Dermis blood vessel endothelial cell (primary cell): Measurements from ENCODE around the gene TUBA4A. TPM values are rescaled to one million over a fixed set of nuclear protein-coding genes. Genes with fewer than 3 reads are reported as not detected.
"Not testable (repeated sequence)": the region's sequence is repeated elsewhere in the genome, so short reads cannot be mapped to it uniquely, and the experiment has no call there.

Experiments used
- DNase-seq: peaks from one replicate; pipeline ENCODE4 v3.0.0; 2010
- total RNA-seq: library from RNA; depleted of rRNA; stranded (reverse); fragments of >200 nt; gene quantifications from 2 replicates; pipeline ENCODE4 v1.2.3, GENCODE V29; 2014

TUBA4A gene
- total RNA-seq, 1 donor from 2014 or later: 19.9 TPM

- DNase-seq: no peak
Measured at GRCh38 chr2:219209236-219210195, 44.2 kb downstream of the TUBA4A start.

GRCh38 chr2:219207884-219208740 is 45.6 kb downstream of the TUBA4A start:
- DNase-seq: peak; percentile 45

GRCh38 chr2:219207134-219207883 is 46.4 kb downstream of the TUBA4A start:
- peak; percentile 7 for DNase-seq

GRCh38 chr2:219206328-219207133 is 47.2 kb downstream of the TUBA4A start, which contains the start of gene ZFAND2B:
Gene ZFAND2B (plus strand): TSS chr2:219206782. CDS start chr2:219206988, 206 bp downstream.
- peak; percentile 96 for DNase-seq

GRCh38 chr2:219205981-219206327 is 47.8 kb downstream of the TUBA4A start:
- DNase-seq: no peak

- DNase-seq: no peak
Measured at GRCh38 chr2:219205165-219205538, 48.6 kb downstream of the TUBA4A start.

GRCh38 chr2:219204425-219205164 is 49.1 kb downstream of the TUBA4A start:
- DNase-seq: no peak

- DNase-seq: not testable (repeated sequence)
Measured at GRCh38 chr2:219201331-219201730, 52.4 kb downstream of the TUBA4A start.

GRCh38 chr2:219200502-219201326 is 53.0 kb downstream of the TUBA4A start:
- DNase-seq: not testable (repeated sequence)

Other genes starting within 250 kb of the TUBA4A start
- gene CFAP65, start 212.4 kb downstream of the TUBA4A start, total RNA-seq: not detected in 2 replicates
- not detected in 2 replicates for gene IHH, start 193.0 kb downstream of the TUBA4A start, total RNA-seq
- 25.7 and 28.8 TPM in 2 replicates for gene NHEJ1, start 93.1 kb downstream of the TUBA4A start, total RNA-seq
- 1.3 and 3.2 TPM in 2 replicates for gene SLC23A3, start 83.9 kb downstream of the TUBA4A start, total RNA-seq
- 25.7 and 29.8 TPM in 2 replicates for gene CNPPD1, start 77.0 kb downstream of the TUBA4A start, total RNA-seq
- 64.1 and 75.4 TPM in 2 replicates for gene RETREG2, start 75.6 kb downstream of the TUBA4A start, total RNA-seq
- gene ZFAND2B, start 47.1 kb downstream of the TUBA4A start, total RNA-seq: 16.7 and 22.5 TPM in 2 replicates
- 31.8 and 52.4 TPM in 2 replicates for gene ABCB6, start 35.0 kb downstream of the TUBA4A start, total RNA-seq
- gene ATG9A, start 24.3 kb downstream of the TUBA4A start, total RNA-seq: 46.5 and 75.4 TPM in 2 replicates
- gene ANKZF1, start 24.1 kb downstream of the TUBA4A start, total RNA-seq: 17.7 and 29.6 TPM in 2 replicates
- gene GLB1L, start 8.5 kb downstream of the TUBA4A start, total RNA-seq: 5.7 and 6.5 TPM in 2 replicates
- gene STK16, start 8.4 kb downstream of the TUBA4A start, total RNA-seq: 24.3 and 24.7 TPM in 2 replicates
- gene TUBA4B, start 675 bp downstream of the TUBA4A start, total RNA-seq: 0.09 TPM in 1 of 2 replicates, not detected in the other
- gene DNAJB2, start 25.4 kb upstream of the TUBA4A start, total RNA-seq: 24.0 and 27.7 TPM in 2 replicates
- gene PTPRN, start 55.5 kb upstream of the TUBA4A start, total RNA-seq: 0.17 TPM in 1 of 2 replicates, not detected in the other
- not detected in 2 replicates for gene RESP18, start 78.8 kb upstream of the TUBA4A start, total RNA-seq
- 54.1 and 67.7 TPM in 2 replicates for gene DNPEP, start 134.0 kb upstream of the TUBA4A start, total RNA-seq
- gene DES, start 164.5 kb upstream of the TUBA4A start, total RNA-seq: not detected in 2 replicates
- gene SPEG, start 180.9 kb upstream of the TUBA4A start, total RNA-seq: 0.09 and 1.7 TPM in 2 replicates
- gene GMPPA, start 245.0 kb upstream of the TUBA4A start, total RNA-seq: 33.4 and 34.5 TPM in 2 replicates